Measurements from ENCODE around the gene RBM48.
"Not testable (repeated sequence)": the region's sequence is repeated elsewhere in the genome, so short reads cannot be mapped to it uniquely, and the experiment has no call there.

The RBM48 gene

DNA sequence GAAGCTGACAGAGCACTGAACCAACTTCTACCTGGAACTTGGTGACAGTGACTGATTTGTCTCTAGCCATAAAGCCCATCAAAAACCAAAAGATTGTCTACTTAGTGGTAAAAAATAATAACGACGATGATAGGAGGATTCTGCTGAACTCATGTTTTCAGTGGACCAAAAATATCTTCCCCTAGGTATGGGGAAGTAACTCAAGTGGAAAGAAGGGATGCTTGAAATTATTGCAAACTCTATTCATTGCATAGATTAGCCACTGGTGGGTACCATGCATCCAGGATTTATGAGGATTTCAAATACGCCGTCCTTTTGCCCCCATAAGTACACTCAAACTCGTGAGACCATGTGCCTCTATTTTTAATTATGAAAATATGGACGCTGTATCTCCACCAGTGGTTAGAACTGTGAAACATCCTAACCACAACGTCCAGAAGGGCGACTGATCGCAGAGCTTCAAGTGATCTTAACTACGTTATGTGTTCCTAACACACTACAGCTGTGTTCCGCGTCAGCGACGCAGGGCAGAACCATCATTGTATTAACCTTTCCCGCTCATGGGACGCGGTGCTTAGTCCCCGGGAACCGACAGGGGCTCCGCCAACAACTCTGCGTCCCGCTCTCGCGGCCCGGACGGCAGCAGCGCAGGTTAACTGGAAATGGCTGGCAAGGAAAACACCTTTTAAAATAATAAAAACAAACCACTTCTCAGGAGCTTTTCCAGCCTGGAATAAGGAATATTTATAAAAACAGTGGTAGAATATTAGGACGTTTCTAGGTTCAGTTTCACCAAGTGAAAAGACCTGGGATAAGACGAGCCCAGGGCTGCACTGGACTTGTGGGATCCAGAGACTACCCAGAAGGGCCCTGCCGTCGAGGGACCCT, 1.1 kb upstream of the RBM48 start:
- in situ Hi-C loops (cut with HindIII; ENCODE audit: low pct_ligation_motif_present, low pct_unique_long_range_greater_than_20kb, low sequenced_read_pairs) = no loop called here
- peak; percentile 81 for DNase-seq

DNA sequence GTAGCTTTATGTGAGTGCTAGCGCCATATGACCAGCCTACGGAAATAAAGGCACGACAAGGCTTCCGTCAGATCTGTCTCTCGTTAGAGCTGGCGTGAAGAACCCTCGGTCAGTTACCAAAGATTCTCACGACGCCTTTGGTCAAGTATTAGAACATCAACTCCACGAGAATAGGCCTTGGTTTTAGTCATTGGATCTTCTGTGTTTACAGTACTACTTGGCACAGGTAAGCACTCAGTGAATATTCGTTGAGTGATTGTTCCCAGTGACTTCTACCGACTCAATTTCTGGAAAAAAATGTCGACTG, 316 bp downstream of the RBM48 start:
- in situ Hi-C loops (cut with HindIII; ENCODE audit: low pct_ligation_motif_present, low pct_unique_long_range_greater_than_20kb, low sequenced_read_pairs) = no loop called here
- DNase-seq = no peak

DNA sequence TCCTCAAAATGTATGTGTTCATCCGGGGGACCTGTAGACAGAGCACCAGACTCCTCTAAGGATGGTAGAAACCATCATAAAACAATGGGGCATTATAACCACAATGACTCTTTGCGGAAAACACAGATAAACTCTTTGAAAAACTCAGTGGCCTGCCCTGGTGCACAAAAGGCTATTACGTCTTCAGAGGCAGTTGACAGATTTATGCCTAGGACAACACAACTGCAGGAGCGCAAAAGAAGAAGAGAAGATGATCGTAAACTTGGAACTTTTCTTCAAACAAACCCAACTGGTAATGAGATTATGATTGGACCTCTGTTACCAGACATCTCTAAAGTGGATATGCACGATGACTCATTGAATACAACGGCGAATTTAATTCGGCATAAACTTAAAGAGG, 6.0 kb downstream of the RBM48 start:
- in situ Hi-C loops (cut with HindIII; ENCODE audit: low pct_ligation_motif_present, low pct_unique_long_range_greater_than_20kb, low sequenced_read_pairs) = no loop called here
- no peak for DNase-seq

DNA sequence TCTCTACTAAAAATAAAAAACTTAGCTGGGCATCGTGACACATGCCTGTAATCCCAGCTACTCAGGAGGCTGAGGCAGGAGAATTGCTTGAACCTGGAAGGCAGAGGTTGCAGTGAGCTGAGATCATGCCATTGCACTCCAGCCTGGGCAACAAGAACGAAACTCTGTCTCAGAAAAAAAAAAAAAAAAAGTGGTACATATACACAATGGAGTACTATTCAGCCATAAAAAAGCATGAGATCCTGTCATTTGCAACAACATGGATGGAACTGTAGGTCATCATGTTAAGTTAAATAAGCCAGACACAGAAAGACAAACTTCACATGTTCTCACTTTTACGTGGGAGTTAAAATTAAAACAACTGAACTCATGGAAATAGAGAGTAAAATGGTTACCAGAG, 14.9 kb downstream of the RBM48 start:
- in situ Hi-C loops (cut with HindIII; ENCODE audit: low pct_ligation_motif_present, low pct_unique_long_range_greater_than_20kb, low sequenced_read_pairs); DNase-seq: not testable (repeated sequence)

DNA sequence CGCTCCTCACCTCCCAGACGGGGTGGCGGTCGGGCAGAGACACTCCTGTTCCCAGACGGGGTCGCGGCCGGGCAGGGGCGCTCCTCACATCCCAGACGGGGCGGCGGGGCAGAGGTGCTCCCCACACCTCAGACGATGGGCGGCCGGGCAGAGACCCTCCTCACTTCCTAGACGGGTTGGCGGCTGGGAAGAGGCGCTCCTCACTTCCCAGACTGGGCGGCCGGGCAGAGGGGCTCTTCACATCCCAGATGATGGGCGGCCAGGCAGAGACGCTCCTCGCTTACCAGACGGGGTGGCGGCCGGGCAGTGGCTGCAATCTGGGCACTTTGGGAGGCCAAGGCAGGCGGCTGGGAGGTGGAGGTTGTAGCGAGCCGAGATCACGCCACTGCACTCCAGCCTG, 16.5 kb downstream of the RBM48 start:
- in situ Hi-C loops (cut with HindIII; ENCODE audit: low pct_ligation_motif_present, low pct_unique_long_range_greater_than_20kb, low sequenced_read_pairs); DNase-seq: not testable (repeated sequence)

DNA sequence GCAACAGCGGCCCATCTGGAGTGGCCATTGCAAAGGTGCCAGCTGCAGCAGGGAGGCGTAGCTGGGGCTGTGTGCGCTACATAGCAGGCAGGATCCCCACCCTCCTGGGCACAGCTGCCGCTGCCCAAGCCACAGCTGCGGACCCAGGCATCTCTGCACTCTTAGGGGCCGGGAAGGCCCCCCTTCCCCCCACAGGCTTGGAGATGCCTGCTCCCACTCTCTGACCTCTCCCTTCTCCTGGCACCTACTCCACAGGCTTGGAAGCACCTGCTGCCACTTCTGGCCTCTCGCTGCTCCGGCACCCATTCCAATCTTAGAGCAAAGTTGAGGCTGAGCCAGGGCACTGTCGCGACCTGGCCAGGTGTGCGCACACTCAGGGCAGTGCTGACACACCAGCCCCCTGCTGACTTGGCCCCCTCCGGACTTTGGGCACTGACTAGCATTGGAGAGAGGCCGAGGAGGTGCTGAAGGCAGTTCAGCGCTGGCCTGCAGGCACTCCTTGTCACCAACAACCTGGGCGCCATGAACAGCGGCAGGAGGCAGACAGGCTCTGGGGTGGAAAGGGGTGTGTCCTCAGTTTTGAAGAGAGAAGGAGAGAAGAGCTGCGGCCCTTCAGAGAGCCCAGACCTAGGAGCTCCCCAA, 18.4 kb downstream of the RBM48 start:
- in situ Hi-C loops (cut with HindIII; ENCODE audit: low pct_ligation_motif_present, low pct_unique_long_range_greater_than_20kb, low sequenced_read_pairs) = no loop called here
- DNase-seq = no peak

DNA sequence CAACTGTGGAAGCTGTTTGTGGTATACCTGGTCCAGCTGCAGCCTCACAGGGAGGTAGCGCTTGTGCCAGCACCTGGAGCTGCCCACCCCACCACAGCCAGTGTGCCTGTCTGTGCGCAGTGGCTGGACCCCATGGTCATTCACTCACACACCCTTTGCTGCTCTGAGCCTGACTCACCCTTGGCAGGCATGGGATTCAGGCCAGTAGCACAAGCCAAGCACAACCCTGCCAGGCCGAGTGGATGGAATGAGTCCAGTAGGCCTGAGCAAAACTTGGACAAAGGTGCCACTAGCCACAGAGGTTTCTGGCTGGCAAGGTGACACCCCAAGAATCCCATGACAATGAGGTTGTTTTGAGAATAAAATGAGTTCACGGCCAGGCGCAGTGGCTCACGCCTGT, 19.0 kb downstream of the RBM48 start:
- DNase-seq = no peak
- in situ Hi-C loops (cut with HindIII; ENCODE audit: low pct_ligation_motif_present, low pct_unique_long_range_greater_than_20kb, low sequenced_read_pairs) = no loop called here

DNA sequence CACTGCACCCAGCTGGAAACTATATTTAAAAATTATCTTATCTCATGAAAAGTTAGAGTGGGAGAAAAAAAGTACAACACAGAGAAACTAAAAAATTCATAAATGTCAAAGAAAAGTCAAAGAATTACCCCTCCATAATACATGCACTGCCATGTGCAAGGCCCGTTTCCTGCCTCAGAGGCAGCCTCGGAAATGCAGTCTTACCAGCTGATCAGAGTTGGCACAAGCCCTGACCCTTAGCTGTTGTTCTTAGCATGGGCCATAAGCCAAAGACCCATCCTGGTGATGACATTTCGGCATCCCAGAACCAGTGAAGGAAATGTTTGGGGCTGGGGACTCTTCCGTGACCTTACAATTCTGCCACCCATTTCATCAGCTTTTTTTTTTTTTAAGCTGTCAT, 21.6 kb downstream of the RBM48 start:
- DNase-seq = no peak
- in situ Hi-C loops (cut with HindIII; ENCODE audit: low pct_ligation_motif_present, low pct_unique_long_range_greater_than_20kb, low sequenced_read_pairs) = no loop called here

DNA sequence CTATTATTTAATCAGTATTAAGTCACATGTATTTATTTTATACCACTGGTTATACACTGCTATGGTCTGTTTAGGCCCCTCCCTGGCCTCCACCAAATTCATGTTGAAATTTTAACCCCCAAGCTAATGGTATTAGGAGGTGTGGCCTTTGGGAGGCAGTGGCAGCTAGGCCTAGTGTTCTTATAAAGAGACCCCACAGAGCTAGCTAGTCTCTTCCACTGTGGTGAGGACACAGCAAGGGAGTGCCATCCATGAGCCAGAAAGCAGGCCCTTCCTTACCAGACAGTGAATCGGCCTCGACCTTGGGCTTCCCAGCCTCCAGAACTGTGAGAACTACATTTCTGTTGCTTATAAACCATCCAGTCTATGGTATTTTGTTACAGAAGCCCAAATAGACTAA, 28.7 kb downstream of the RBM48 start:
- no peak for DNase-seq
- in situ Hi-C loops (cut with HindIII; ENCODE audit: low pct_ligation_motif_present, low pct_unique_long_range_greater_than_20kb, low sequenced_read_pairs) = no loop called here

DNA sequence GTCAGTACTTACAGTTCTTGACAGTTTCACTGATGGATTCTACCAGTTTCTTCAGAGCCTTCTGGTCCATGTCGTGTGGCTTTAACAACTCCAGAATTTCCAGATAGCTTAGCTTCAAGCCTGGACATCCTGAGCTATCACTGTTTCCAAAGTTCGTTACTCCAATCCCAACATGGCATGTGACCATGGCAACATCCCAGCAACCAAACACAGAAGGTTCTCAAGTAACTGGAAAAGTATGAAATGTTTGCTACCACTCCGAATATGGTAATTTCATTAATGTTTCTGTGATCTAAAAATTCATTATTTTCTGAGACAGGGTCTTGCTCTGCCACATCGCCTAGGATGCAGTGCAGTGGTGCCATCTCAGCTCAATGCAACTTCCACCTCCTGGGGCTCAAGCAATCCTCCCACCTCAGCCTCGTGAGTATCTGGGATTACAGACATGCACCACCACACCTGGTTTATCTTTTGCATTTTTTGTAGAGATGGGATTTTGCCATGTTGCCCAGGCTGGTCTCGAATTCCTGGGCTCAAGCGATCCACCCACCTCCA, 29.3 kb downstream of the RBM48 start:
- no peak for DNase-seq
- in situ Hi-C loops (cut with HindIII; ENCODE audit: low pct_ligation_motif_present, low pct_unique_long_range_greater_than_20kb, low sequenced_read_pairs) = no loop called here

DNA sequence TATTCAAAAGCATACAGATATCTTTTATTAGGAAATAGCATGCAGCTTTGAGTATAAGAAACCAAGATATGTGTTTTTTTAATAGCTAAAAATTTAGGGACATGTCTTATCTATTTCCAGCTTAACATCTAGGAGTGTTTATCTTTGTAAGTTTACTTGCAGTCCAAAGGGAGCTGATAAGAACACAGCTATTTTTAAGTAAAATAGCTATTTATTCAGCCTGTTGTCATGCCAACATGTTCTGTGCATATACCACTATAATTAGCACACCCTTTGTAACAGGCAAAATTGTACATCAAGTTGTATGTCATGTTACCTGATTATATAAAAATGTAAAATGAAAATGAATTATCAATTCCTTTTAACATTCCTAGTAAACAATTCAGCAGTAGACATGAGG, 32.0 kb downstream of the RBM48 start:
- DNase-seq = no peak
- in situ Hi-C loops (cut with HindIII; ENCODE audit: low pct_ligation_motif_present, low pct_unique_long_range_greater_than_20kb, low sequenced_read_pairs) = no loop called here

DNA sequence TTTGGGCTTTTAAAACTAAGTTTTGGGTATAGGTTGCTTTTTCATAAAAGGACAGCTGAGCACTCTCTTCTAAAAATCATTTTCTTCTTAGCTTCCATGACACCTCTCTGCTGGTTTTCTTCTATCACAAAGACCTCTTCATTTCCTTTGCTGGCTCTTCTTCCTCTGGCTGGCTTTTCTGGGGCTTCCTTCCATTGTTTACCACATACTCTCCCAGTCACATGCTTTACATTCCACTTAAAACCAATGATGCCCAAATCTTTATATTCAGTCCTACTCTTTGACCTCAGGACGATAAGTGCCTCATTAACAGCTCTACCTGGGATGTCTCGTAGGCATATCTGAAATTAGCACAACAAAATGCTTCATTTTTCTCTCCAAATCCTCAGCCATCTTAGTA, 34.8 kb downstream of the RBM48 start:
- DNase-seq = no peak
- in situ Hi-C loops (cut with HindIII; ENCODE audit: low pct_ligation_motif_present, low pct_unique_long_range_greater_than_20kb, low sequenced_read_pairs) = no loop called here

DNA sequence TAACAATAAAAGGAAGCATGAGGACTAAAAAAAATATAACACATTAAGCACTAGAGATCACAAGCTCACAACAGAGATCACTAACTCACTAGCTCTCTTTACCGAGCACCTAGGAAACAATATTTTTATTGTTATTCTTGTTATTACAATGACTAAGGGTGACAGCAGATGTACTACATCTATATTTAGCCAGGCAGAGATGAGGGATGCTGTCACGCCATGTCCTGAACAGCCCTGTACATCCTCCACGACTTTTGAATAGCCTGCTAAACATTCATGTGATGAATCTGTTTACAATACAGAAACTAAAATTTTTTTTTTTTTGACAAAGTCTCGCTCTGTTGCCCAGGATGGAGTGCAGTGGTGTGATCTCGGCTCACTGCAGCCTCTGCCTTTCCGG, 38.9 kb downstream of the RBM48 start:
- DNase-seq = no peak
- in situ Hi-C loops (cut with HindIII; ENCODE audit: low pct_ligation_motif_present, low pct_unique_long_range_greater_than_20kb, low sequenced_read_pairs) = no loop called here

DNA sequence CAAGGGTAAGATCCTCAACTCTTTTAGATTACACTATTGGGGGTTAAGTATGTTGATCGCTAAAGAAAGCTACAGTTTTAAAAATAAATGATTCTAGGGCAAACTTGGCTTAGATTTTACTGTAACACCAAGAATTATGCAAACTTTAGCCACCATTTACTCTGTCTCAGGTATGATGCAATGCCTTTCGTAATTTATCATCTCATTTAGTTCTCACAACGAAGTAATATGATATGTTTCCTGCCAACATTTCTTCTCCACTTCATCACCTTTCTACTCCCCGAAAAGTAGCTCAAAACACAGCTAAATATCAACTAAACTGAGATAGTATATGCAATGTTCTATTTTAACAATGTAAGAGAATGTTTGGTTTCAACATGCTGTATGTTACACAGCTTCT, 40.5 kb downstream of the RBM48 start:
- in situ Hi-C loops (cut with HindIII; ENCODE audit: low pct_ligation_motif_present, low pct_unique_long_range_greater_than_20kb, low sequenced_read_pairs) = no loop called here
- no peak for DNase-seq

DNA sequence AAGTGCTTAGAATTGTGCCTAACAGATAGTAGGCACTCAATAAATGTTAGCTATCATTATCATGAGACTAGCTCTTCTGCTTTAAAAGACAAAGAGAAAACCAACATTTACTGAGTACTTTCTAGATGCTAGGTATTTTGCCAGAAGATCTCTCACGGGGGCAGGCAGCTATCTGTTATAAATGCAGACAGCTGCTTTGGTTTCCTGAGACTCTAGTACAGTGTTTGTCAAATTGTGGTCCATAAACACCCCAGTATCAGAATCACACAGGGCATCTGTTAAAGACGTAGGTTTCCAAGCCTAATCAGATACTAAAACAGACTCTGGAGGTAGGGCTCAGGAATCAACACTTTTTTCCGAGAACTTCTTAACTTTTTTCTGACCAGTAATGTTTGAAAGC, 47.7 kb downstream of the RBM48 start:
- in situ Hi-C loops (cut with HindIII; ENCODE audit: low pct_ligation_motif_present, low pct_unique_long_range_greater_than_20kb, low sequenced_read_pairs) = no loop called here
- no peak for DNase-seq

DNA sequence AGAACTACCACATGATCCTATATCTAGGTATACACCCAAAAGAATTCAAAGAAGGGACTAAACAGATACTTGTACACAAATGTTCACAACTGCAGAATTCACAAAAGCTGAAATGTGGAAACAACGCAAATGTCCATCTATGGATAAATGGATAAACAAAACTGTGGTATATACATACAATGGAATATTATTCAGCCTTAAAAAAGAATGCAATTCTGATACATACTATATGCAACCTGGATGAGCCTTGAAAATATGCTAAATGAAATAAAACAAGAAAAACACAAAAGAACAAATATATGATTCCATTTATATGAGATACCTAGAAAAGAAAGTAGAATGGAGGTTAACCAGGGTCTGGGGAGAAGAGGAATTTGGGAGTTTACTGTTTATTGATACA, 54.4 kb downstream of the RBM48 start:
- in situ Hi-C loops (cut with HindIII; ENCODE audit: low pct_ligation_motif_present, low pct_unique_long_range_greater_than_20kb, low sequenced_read_pairs) = no loop called here
- DNase-seq = no peak

DNA sequence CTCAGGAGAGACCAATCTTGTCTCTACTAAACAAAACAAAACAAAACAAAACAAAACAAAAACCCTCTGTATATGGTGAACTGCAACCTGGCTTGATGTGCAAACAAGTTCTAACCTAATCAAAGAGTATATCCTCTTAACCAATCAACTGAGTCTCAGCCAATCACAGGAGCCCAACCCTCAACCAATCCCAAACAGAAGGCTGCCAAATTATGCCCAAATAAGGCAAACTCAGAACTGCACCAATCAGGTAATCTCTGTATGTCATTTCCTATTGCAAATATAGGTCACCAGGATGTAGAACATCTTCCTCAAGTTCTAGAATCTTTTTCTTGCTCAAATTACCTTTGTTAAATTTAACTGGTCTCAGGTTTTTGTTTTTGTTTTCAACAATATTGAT, 56.4 kb downstream of the RBM48 start:
- in situ Hi-C loops (cut with HindIII; ENCODE audit: low pct_ligation_motif_present, low pct_unique_long_range_greater_than_20kb, low sequenced_read_pairs) = no loop called here
- peak; percentile 44 for DNase-seq

DNA sequence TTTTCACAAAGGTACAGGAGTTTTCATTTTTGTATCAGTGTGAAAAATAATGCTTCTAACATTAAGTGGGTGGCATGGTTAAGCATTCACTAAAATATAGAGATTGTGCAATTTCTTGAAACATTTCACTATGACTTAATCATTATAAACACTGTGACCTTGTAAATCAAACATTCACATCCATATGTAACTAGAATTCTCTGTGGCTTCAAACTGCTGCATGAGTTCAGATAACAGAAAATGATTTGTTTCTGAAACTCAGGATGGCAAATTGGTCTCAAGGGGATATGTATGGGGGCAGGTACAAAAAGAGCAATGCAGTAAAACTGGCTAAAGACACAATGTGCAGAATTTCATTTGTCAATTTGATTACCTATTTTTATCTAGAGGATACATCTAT, 57.8 kb downstream of the RBM48 start:
- DNase-seq = peak; percentile 55
- in situ Hi-C loops (cut with HindIII; ENCODE audit: low pct_ligation_motif_present, low pct_unique_long_range_greater_than_20kb, low sequenced_read_pairs) = no loop called here

DNA sequence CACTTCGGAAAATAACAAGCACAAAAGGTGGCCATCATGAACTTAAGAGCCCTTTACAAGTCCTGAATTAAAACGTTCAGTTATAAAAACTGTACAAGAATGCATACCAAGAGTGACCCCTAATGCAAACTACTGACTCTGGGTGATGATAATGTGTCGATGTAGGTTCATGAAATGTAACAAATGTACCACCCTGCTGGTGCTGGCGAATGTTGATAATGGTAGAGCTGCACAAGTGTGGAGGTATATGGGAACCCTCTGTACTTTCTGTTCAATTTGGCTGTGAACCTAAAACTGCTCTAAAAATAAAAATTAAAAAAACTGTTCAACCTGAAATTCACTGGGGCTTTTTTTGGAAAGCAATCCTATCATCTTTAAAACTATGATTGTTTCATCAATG, 58.2 kb downstream of the RBM48 start:
- DNase-seq = no peak
- in situ Hi-C loops (cut with HindIII; ENCODE audit: low pct_ligation_motif_present, low pct_unique_long_range_greater_than_20kb, low sequenced_read_pairs) = no loop called here

All from ACHN (cell line).